Activated effector memory CD4-positive, alpha-beta T cell treated with anti-CD3 and anti-CD28 coated beads, Interleukin-2, amount 50 U/mL, for 16 hours (primary cell): ENCODE results near the gene TLE2.
"Not testable (repeated sequence)": the region's sequence is repeated elsewhere in the genome, so short reads cannot be mapped to it uniquely, and the experiment has no call there.

Experiments
- DNase-seq: peaks from one replicate; pipeline ENCODE4 v3.0.0-alpha.2; 2020

TLE2 gene

DNA sequence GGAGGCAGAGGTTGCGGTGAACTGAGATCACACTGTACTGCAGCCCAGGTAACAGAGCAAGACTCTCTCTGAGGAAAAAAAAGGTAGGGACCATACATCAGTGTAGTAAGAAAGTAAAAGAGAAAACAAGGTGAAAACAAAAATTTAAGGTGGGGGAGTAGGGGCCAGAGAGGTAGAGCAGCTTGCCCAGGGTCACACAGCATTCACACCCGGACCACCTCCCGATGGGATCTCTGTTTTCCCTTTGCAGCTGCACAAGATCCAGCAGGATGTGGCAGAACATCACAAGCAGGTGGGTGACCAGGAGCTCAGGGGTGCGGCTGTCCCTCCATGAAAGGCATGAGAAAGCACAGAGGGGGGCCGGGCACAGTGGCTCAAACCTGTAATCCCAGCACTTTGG lies 47.2 kb downstream of the TLE2 start:
- DNase-seq: no peak

DNA sequence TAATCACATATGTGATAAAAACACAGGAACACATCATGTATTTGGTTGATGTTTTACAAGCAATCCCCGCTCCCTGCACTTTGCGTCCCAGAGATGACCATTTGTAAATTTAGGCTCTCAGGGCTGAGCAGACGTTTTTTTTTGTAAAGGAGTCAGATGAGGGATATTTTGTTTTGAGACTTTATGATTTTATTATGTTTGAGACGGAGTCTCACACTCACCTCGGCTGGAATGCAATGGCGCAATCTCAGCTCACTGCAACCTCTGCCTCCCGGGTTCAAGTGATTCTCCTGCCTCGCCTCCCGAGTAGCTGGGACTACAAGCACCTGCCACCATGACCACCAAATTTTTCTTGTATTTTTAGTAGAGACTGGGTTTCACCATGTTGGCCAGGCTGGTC lies 50.3 kb downstream of the TLE2 start:
- DNase-seq: no peak

- no peak for DNase-seq
Observed at GRCh38 chr19:2978166-2978767, 50.8 kb downstream of the TLE2 start.

GRCh38 chr19:2977746-2978138 lies 51.3 kb downstream of the TLE2 start:
- no peak for DNase-seq

- peak; percentile 97 for DNase-seq
Observed at GRCh38 chr19:2977001-2977745, 51.9 kb downstream of the TLE2 start, which contains the start of gene TLE6. TLE6 (plus strand) TSS chr19:2977564; CDS start chr19:2978234, 670 bp downstream.

DNA sequence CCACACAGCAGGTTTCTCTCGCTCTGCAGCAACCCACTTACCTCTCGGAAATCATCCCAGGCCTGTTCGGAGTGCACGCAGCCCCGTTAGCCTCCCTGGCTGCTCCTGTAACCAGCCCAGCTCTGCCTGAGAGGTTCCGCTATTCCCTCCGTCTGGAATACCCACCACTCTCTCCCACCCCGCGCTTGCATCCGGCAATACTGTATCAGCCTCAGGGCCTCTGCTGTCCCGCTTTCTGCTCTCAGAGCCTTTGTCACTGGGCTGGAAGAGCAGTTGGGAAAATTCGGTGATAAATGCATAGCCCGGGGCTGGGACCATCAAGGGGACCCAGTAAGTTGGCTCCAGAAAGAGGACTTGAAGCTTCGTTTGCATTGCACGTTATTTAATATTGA lies 52.5 kb downstream of the TLE2 start:
- DNase-seq: no peak

GRCh38 chr19:2974342-2975041 lies 54.6 kb downstream of the TLE2 start:
- DNase-seq: no peak

DNA sequence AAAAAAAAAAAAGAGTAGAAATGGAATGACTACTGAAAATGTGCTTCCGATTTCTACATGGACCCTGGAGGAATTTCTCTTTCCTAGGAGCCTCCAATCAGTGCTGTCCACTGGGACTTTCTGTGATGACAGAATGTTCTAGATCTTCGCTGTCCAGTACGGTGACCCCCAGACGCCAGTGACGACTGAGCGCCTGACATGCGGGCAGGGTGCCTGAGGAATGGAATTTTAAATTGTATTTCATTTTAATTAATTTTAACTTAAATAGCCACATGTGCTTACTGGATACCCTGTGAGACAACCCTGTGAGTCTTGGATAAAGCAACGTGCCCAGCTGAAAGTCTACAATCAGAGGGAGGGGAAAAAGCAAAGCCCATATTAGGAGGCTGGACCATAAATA lies 55.9 kb downstream of the TLE2 start:
- DNase-seq: no peak

DNA sequence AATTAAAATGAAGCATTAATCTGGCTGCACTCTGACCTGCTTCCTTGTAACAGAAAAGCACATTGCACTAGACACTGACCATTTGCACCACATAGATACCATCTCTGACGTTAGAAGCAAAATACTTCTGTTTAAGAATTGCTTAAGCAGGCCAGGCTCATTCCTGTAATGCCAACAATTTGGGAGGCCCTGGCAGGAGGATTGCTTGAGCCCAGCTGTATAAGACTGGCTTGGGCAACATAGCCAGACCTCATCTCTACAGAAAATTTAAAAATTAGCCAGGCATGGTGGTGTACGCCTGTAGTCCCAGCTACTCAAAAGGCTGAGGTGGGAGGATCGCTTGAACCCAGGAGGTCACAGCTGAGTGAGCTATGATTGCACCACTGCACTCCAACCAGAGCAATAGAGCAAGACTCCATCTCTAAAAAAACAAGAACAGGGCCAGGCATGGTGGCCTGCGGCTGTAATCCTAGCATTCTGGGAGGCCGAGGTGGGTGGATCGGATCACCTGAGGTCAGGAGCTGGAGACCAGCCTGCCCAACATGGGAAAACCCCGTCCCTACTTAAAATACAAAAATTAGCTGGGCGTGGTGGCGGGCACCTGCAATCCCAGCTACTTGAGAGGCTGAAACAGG lies 58.8 kb downstream of the TLE2 start:
- no peak for DNase-seq

DNA sequence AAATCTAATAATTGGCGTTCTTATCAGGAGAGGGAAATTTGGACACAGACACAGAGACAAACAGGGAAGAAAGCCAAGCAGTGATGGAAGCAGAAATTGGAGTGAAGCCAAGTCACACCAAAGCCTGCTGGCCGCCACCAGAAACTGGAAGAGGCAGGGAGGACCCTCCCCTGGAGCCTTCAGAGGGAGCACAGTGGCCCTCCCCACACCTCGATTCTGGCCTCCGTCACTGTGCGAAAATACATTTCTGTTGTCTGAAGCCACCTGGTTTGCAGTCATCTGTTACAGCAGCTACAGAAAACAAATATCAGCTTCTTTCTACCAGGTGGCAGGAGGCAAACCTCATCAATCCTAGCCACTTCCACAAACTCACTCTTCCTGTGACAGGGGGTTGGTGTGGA lies 60.0 kb downstream of the TLE2 start:
- no peak for DNase-seq

- DNase-seq: no peak
Observed at GRCh38 chr19:2967972-2968371, 61.1 kb downstream of the TLE2 start.

- no peak for DNase-seq
Observed at GRCh38 chr19:2964874-2965273, 64.2 kb downstream of the TLE2 start.

DNA sequence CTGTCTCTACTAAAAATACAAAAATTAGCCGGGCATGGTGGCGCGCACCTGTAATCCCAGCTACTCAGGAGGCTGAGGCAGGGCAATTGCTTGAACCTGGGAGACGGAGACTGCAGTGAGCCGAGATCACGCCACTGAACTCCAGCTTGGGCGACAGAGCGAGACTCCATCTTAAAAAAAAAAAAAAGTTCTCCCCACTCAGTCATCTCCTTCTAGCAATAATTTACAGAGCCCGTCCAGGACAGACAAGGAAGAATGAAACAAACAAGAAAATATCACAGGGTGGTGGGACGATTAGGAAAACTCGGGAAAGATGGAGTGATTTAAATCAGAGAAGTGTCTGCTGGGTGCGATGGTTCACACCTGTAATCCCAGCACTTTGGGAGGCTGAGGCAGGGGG lies 65.4 kb downstream of the TLE2 start:
- not testable (repeated sequence) for DNase-seq

GRCh38 chr19:2963122-2963521 lies 66.0 kb downstream of the TLE2 start:
- DNase-seq: no peak

DNA sequence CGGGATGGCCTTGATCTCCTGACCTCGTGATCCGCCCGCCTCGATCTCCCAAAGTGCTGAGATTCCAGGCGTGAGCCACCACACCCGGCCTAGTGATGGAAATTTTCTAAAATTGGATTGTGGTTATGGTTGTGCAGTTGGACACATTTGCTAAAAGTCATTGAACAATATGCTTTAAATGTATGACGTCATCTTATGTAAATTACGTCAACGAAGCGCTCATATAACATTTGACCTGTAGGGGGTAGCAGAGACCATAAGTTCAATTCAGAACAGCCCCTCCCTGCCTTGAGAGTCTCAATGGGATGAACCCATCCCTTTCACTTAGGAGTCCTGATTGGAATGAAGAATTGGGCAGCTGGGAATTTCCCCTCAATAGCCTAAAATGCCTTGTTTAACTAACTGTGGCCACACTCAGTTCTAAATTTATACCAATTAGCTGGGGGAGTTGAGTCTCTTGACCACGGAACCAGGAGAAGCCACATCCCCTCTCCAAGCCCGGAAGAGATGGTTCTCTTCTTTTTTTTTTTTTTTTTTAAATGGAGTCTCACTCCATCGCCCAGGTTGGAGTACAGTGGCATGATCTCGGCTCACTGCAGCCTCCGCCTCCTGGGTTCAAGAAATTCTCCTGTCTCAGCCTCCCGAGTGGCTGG lies 66.9 kb downstream of the TLE2 start:
- DNase-seq: no peak

DNA sequence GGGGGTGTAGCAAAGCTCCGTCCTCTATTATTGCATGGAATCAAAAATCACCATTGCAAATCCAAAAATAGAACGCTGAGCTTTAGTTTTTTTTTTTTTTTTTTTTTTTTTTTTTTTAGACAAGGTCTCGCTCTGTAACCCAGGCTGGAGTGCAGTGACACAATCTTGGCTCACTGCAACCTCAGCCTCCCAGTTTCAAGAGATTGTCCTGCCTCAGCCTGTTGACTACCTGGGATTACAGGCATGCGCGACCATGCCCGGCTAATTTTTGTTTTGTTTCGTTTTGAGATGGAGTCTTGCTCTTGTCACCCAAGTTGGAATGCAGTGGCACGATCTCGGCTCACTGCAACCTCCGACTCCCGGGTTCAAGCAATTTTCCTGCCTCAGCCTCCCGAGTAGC lies 69.0 kb downstream of the TLE2 start:
- DNase-seq: no peak

GRCh38 chr19:2957160-2957559 lies 71.9 kb downstream of the TLE2 start:
- no peak for DNase-seq

DNA sequence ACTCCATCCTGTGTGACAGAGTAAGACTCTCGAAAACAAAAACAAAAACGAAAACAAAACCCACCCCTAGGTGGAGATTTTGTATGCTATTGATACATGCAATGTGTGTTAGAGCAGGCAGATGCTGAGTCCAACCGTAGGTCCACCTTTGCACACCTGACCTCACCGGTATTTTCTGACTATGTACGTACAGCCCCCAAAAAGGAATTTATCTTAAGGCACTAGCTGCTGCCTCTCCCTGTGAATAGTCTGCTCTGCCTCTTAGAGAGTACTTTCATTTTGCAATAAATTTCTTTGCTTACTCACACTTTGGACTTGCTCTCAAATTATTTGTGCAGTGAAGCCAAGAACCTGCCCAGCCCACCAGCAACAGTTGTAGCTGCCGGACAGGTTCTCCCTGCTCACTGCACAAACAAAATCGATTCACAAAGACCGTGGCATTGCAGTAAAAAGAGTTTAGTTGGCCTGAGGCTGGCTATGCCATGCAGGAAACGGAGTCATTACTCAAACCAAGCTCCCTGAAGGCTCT lies 76.1 kb downstream of the TLE2 start:
- no peak for DNase-seq

GRCh38 chr19:2950286-2951124 lies 78.6 kb downstream of the TLE2 start:
- DNase-seq: peak; percentile 100

GRCh38 chr19:2949939-2950285 lies 79.2 kb downstream of the TLE2 start:
- DNase-seq: no peak
